Liver (tissue), 9 donors: ENCODE results near the gene SPDYC. TPM values are rescaled to one million over a fixed set of nuclear protein-coding genes. Genes with fewer than 3 reads are reported as not detected.

ENCODE experiments used
- DNase-seq: peaks from one replicate; pipeline ENCODE4 v3.0.0-alpha.2; 2017; ENCODE audit warnings: low spot score
- H3K27ac ChIP-seq, 2 donors: one replicate each; pipeline ENCODE4 v1.7.0; 2013; ENCODE audit warnings: inconsistent platforms in 2 of 2, low read length in 2 of 2, control low read depth in 1 of 2, low read depth in 1 of 2, mild to moderate bottlenecking in 1 of 2
- H3K27me3 ChIP-seq, 4 donors: one replicate each; pipeline versions ENCODE4 v1.6.1 to v1.7.0; 2013; ENCODE audit warnings: low read length in 3 of 4, inconsistent platforms in 1 of 4, mild to moderate bottlenecking in 1 of 4, moderate library complexity in 1 of 4; ENCODE audit not compliant: control insufficient read depth in 4 of 4, insufficient read depth in 4 of 4
- H3K36me3 ChIP-seq, 4 donors: one replicate each; pipeline versions ENCODE4 v1.6.1 to v1.7.0; 2013; ENCODE audit warnings: low read length in 3 of 4, mild to moderate bottlenecking in 3 of 4, low read depth in 1 of 4, moderate library complexity in 1 of 4; ENCODE audit not compliant: control insufficient read depth in 4 of 4, insufficient read depth in 3 of 4
- H3K4me1 ChIP-seq, 4 donors: one replicate each; pipeline versions ENCODE4 v1.6.1 to v1.7.0; 2013; ENCODE audit warnings: low read length in 3 of 4, mild to moderate bottlenecking in 3 of 4, moderate library complexity in 1 of 4; ENCODE audit not compliant: control insufficient read depth in 4 of 4, insufficient read depth in 4 of 4
- H3K4me3 ChIP-seq, 3 donors: one replicate each; pipeline versions ENCODE4 v1.6.1 to v1.7.0; 2013; ENCODE audit warnings: low read length in 3 of 3, control low read depth in 1 of 3, low read depth in 1 of 3, mild to moderate bottlenecking in 1 of 3
- H3K9ac ChIP-seq, 2 donors: one replicate each; pipeline ENCODE4 v1.7.0; 2013; ENCODE audit warnings: low read length in 2 of 2, mild to moderate bottlenecking in 2 of 2, moderate library complexity in 2 of 2, control low read depth in 1 of 2, low read depth in 1 of 2
- H3K9me3 ChIP-seq, 4 donors: one replicate each; pipeline versions ENCODE4 v1.6.1 to v1.7.0; 2013; ENCODE audit warnings: low read length in 3 of 4; ENCODE audit not compliant: control insufficient read depth in 4 of 4
- CTCF ChIP-seq: fragments of 150-350 bp; IDR thresholded peaks from 2 replicates; pipeline ENCODE4 v1.5.1; 2017; ENCODE audit warnings: improper control_type of control experiment, low read depth, low read length; ENCODE audit not compliant: missing input control
- EGR1 ChIP-seq, 2 donors: IDR thresholded peaks; 2 replicates each; pipeline ENCODE4 v1.6.1; 2016 to 2018; ENCODE audit warnings: antibody characterized with exemption in 2 of 2, low read depth in 2 of 2
- FOXA2 ChIP-seq: IDR thresholded peaks from 2 replicates; pipeline ENCODE4 v1.6.1; 2016; ENCODE audit warnings: antibody characterized with exemption
- GABPA ChIP-seq, 2 donors: IDR thresholded peaks in 1 of 2; conservative IDR thresholded peaks in 1 of 2; 2 replicates each; pipeline ENCODE4 v1.6.1; 2016; ENCODE audit warnings: antibody characterized with exemption in 2 of 2, mild to moderate bottlenecking in 1 of 2, moderate library complexity in 1 of 2
- HNF4A ChIP-seq, 2 donors: conservative IDR thresholded peaks; 2 replicates each; pipeline ENCODE4 v1.6.1; 2016; ENCODE audit warnings: antibody characterized with exemption in 2 of 2, mild to moderate bottlenecking in 2 of 2
- HNF4G ChIP-seq: IDR thresholded peaks from 2 replicates; pipeline ENCODE4 v1.6.1; 2016; ENCODE audit warnings: antibody characterized with exemption
- JUND ChIP-seq, 2 donors: IDR thresholded peaks; 2 replicates each; pipeline ENCODE4 v1.6.1; 2016; ENCODE audit warnings: antibody characterized with exemption in 2 of 2
- MAX ChIP-seq: IDR thresholded peaks from 2 replicates; pipeline ENCODE4 v1.6.1; 2016; ENCODE audit warnings: antibody characterized with exemption
- NR2F2 ChIP-seq: IDR thresholded peaks from 2 replicates; pipeline ENCODE4 v1.6.1; 2016; ENCODE audit warnings: antibody characterized with exemption
- RAD21 ChIP-seq, 2 donors: IDR thresholded peaks; 2 replicates each; pipeline ENCODE4 v1.6.1; 2016; ENCODE audit warnings: antibody characterized with exemption in 2 of 2, mild to moderate bottlenecking in 2 of 2
- RXRA ChIP-seq, 2 donors: IDR thresholded peaks; 2 replicates each; pipeline ENCODE4 v1.6.1; 2017 to 2018; ENCODE audit warnings: antibody characterized with exemption in 2 of 2, mild to moderate bottlenecking in 1 of 2
- SP1 ChIP-seq: IDR thresholded peaks from 2 replicates; pipeline ENCODE4 v1.6.1; 2018; ENCODE audit warnings: antibody characterized with exemption, mild to moderate bottlenecking
- TAF1 ChIP-seq: conservative IDR thresholded peaks from 2 replicates; pipeline ENCODE4 v1.6.1; 2016; ENCODE audit warnings: antibody characterized with exemption, mild to moderate bottlenecking
- ZBTB33 ChIP-seq: IDR thresholded peaks from 2 replicates; pipeline ENCODE4 v1.6.1; 2016; ENCODE audit warnings: antibody characterized with exemption
- WGBS: extraction: QIAGEN DNeasy Blood & Tissue Kit; methylation state at CpG from one replicate; pipeline ENCODE4 v1.1.7; 2013; 5-methylcytosine and 5-hydroxymethylcytosine counted together
- polyA plus RNA-seq, 2 donors: library from polyadenylated mRNA; stranded (reverse) in 1 of 2; unstranded in 1 of 2; fragments of 200-250 nt in 1 of 2; fragments of >200 nt in 1 of 2; fragmentation: Nextera tagmentation in 1 of 2; extraction: Ambion mirVana in 1 of 2; gene quantifications; one replicate each; pipeline versions ENCODE4 v1.2.1 to v1.2.3, GENCODE V29; 2013 to 2015
- total RNA-seq, 2 donors: library from RNA; depleted of rRNA; stranded (reverse); fragments of >200 nt; gene quantifications; one replicate each; pipeline ENCODE4 v1.2.3, GENCODE V29; 2014
- TF ChIP-seq, protein P1 (sequence below): IDR thresholded peaks from 2 replicates; pipeline ENCODE4 v1.6.1; 2016; ENCODE audit warnings: antibody characterized with exemption, mild to moderate bottlenecking
- donor health status: healthy.
- donor health status: healthy.
- donor health status: healthy.
- donor health status: healthy.
- donor health status: healthy.

Gene SPDYC
- total and polyA plus RNA-seq, 4 donors, result 0.08 to 1.1 (median 0.52) TPM; not detected in 1

DNA sequence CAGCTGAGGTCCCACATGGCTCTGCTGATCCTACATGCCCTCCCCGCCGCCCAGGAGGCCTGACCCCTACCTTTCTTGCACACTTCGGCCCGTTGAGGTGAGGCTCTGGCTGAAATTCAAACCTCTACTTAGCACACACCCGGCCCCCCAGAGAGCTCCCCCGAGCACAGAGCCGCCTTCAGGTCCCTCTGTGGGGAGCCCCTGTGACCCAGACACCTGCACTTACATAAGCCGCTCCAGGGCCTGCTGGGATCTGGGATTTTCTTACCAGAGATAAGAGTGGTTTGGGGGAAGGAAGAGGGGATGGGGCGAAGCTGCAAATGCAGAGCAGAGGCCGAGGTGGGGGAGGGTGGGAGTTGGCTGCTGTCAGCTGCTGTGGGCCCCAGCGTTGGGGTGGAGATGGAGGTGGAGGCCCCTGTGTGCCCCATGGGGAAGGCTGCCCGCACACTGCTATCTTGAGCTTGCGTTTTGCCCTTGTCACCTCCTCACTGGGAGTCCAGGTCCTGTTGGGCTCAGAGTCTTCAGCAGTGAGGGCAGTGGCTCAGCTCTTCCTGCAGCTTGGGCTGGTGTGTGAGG lies 42.3 kb downstream of the SPDYC start:
- no peak for DNase-seq

DNA sequence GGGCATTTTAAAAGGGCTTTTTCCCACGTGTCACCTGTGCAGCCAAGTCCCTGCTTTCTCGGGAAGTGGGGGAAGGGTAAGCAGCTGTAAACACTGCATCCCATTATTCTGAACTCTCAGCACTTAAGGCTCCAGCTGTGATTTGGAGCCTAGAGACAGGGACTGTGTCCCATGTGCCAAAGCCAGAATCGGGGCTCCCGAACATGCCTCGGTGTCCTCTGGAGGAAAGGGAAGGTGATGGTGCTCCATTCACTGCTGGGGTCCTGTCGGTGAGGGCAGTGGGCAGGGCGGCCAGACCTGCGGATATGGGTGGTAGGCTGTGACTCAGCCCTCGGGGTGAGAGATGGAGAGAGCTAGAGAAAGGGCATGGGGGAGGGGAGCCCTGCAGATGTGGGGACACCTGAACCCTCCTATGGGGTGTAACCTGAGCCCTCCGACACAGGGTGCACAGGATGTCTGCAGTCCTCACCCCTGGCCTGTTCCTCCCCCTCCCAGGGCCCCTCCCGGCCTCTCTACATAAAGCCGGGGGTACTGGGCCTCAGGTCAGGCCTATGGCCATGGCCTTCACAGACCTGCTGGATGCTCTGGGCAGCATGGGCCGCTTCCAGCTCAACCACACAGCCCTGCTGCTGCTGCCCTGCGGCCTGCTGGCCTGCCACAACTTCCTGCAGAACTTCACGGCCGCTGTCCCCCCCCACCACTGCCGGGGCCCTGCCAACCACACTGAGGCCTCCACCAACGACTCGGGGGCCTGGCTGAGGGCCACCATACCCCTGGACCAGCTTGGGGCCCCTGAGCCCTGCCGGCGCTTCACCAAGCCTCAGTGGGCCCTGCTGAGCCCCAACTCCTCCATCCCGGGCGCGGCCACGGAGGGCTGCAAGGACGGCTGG lies 43.5 kb downstream of the SPDYC start:
- Histone ChIP-seq H3K4me1 (peaks cover 12 to 25% (median 15%) of the 10 kb centered on the region in 4 donors), H3K9ac (no peak overlapping the region), H3K27me3 (no peaks in the 10 kb centered on the region), H3K4me3 (no peak overlapping the region), H3K27ac (no peak overlapping the region), H3K36me3 (peaks cover 0 to 9% (median 4%) of the 10 kb centered on the region in 4 donors), H3K9me3 (no peaks in the 10 kb centered on the region)
- WGBS, result 78% methylated on average over 26 of the region's 26 CpGs
- no peak for DNase-seq
- TF ChIP-seq GABPA (IDR thresholded peaks at IDR 0.05 in 1 of 2, conservative IDR thresholded peaks at IDR 0.05 in 1 of 2) (no peak), ZBTB33 (no peak), RAD21 (IDR thresholded peaks at IDR 0.05) (no peak), HNF4A (conservative IDR thresholded peaks at IDR 0.05) (no peak), JUND (IDR thresholded peaks at IDR 0.05) (no peak), EGR1 (IDR thresholded peaks at IDR 0.05; ENCODE audit: low read depth in 2 of 2) (no peak), SP1 (no peak), TAF1 (no peak), MAX (no peak)
- TF ChIP-seq, protein P1, sequence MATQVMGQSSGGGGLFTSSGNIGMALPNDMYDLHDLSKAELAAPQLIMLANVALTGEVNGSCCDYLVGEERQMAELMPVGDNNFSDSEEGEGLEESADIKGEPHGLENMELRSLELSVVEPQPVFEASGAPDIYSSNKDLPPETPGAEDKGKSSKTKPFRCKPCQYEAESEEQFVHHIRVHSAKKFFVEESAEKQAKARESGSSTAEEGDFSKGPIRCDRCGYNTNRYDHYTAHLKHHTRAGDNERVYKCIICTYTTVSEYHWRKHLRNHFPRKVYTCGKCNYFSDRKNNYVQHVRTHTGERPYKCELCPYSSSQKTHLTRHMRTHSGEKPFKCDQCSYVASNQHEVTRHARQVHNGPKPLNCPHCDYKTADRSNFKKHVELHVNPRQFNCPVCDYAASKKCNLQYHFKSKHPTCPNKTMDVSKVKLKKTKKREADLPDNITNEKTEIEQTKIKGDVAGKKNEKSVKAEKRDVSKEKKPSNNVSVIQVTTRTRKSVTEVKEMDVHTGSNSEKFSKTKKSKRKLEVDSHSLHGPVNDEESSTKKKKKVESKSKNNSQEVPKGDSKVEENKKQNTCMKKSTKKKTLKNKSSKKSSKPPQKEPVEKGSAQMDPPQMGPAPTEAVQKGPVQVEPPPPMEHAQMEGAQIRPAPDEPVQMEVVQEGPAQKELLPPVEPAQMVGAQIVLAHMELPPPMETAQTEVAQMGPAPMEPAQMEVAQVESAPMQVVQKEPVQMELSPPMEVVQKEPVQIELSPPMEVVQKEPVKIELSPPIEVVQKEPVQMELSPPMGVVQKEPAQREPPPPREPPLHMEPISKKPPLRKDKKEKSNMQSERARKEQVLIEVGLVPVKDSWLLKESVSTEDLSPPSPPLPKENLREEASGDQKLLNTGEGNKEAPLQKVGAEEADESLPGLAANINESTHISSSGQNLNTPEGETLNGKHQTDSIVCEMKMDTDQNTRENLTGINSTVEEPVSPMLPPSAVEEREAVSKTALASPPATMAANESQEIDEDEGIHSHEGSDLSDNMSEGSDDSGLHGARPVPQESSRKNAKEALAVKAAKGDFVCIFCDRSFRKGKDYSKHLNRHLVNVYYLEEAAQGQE, result no peak

More for the DNA sequence above, 42.3 kb downstream of the SPDYC start:
- Histone ChIP-seq H3K27me3 (no peaks in the 10 kb centered on the region), H3K9ac (no peak overlapping the region), H3K4me1 (peaks cover 12 to 29% (median 15%) of the 10 kb centered on the region in 4 donors), H3K9me3 (no peaks in the 10 kb centered on the region), H3K27ac (no peak overlapping the region), H3K36me3 (peaks cover 0 to 15% (median 7%) of the 10 kb centered on the region in 4 donors), H3K4me3 (no peak overlapping the region)
- WGBS, result 89% methylated on average over 13 of the region's 13 CpGs
- no peak for TF ChIP-seq RXRA (IDR thresholded peaks at IDR 0.05)
- TF ChIP-seq CTCF, result no peak
- no peak for TF ChIP-seq HNF4G
- TF ChIP-seq, protein P1, result no peak
- no peak for TF ChIP-seq FOXA2
- no peak for TF ChIP-seq NR2F2
- TF ChIP-seq JUND (IDR thresholded peaks at IDR 0.05), result no peak
